ENCODE results near the gene EIF2D.

The EIF2D gene

GRCh38 chr1:206547104-206547503, 65.2 kb downstream of the EIF2D start:
- DNase-seq (ENCODE audit: low spot score), result no peak

DNA sequence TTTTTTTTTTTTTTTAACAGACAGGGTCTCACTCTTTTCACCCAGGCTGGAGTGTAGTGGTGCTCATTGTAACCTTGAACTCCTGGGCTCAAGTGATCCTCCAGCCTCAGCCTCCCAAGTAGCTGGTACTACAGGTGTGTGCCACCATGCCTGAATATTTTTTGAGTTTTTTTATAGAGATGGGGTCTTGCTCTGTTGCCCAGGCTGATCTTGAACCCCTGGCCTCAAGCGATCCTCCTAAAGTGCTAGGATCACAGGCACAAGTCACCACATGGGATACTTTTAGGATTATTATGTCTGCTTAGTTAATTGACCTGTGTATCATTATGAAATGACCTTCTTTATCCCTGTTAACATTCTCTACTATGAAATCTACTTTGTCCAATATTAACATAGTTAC, 66.9 kb downstream of the EIF2D start:
- DNase-seq (ENCODE audit: low spot score), result no peak

DNA sequence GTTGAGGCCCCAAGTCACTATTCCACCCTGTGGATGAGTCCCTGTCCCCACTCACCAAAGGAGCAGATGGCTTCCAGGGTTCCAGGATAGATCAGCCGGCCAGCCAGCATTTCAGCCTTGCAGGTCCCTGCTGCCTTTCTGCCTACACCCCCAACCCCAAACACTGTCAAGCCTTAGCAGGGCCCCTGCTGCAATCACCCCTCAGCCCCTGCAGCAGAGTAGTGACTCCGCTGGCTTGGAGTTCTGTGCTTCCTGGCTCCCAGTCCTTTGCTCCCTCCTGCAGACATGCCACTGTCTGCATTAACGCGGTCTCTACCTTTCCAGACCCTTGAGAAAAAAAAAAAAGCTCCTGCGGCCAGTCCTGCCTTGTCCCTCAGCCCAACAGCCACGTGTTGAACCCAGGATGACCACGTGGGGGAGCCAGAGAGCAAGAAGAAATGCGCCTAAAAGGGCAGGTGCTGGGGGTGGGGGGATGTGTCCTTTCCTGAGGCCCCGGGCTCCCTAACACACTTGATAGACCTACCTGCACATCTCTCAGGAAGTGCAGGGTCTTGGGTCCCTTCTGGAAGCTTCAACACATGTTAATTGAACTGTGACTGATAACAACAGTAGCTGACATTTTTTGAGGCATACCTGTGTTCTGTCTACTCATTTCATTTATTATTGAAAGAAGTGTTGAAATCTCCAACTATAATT, 67.6 kb downstream of the EIF2D start:
- peak; percentile 81 for DNase-seq (ENCODE audit: low spot score)

Measured in activated CD4-positive, alpha-beta T cell treated with anti-CD3 and anti-CD28 coated beads, Interleukin-2, Interleukin-4, amounts not matched to agents 100 ng/mL and 50 ng/mL, durations not matched to agents 16 hours and 8 hours (primary cell).